Heart left ventricle (tissue), 13 donors: ENCODE measurements around the gene POMC.

Source experiments
- POLR2A ChIP-seq, 2 donors: fragments of 450-650 bp; IDR thresholded peaks; one replicate each; pipeline ENCODE4 v1.6.1; 2017; ENCODE audit warnings: antibody characterized with exemption in 2 of 2, mild to moderate bottlenecking in 2 of 2, moderate library complexity in 2 of 2
- TF ChIP-seq, protein P1 (sequence below), 12 donors: fragments of 200-600 bp; sonication (generic) in 4 of 12; IDR thresholded peaks; one replicate each; pipeline versions ENCODE4 v1.5.0 to v1.8.0; 2018 to 2022; ENCODE audit warnings: antibody characterized with exemption in 12 of 12, mild to moderate bottlenecking in 5 of 12
- donor health status: ischemic (EF 13 %, LVEDD 7.1; RV severe dilation, severe dysfunction).
- donor health status: DM: no; HTN: yes; CAD: no.
- donor health status: DM: no; HTN: no; CAD: no.
- donor health status: ischemic (EF 25% LVEDD 6.9; RV normal size, moderate dysfunction).
- donor health status: ischemic (EF 25% LVEDD 5.7; RV mildly dilated, moderate dysfunction).
- donor health status: ischemic (EF 35%, LVEDD 5.7; RV mildly dilated, moderate dysfunction).
- donor health status: nonischemic (EF 11% LVEDD 7.7; RV severe dilation, severe dysfunction).
- donor health status: DM: yes; HTN: yes; CAD: no.
- donor health status: PGD.
- donor health status: ischemic (EF 29% LVEDD 5.4; RV normal size, mild dysfunction).
- donor health status: nonischemic (EF 23%, LVEDD 6.1; RV moderate dilation, normal function).

DNA sequence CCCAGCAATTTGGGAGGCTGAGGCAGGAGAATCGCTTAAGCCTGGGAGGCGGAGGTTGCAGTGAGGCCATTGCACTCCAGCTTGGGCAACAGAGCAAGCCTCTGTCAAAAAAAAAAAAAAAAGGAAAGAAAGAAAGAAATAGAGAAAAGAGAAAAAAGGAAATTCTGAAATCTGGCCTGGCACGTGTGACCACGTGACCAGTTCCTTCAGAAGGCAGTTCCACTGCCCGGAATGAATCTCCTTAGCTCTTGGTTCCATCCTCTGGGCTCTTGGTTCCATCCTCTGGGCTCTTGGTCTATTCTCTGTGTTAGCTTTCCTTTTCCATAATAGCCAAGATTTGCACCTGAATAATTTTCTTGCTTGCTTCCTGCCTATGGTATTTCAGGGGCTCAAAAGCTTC is 5.3 kb upstream of the POMC start:
- no peak for TF ChIP-seq POLR2A (IDR thresholded peaks at IDR 0.05)
- TF ChIP-seq, protein P1, sequence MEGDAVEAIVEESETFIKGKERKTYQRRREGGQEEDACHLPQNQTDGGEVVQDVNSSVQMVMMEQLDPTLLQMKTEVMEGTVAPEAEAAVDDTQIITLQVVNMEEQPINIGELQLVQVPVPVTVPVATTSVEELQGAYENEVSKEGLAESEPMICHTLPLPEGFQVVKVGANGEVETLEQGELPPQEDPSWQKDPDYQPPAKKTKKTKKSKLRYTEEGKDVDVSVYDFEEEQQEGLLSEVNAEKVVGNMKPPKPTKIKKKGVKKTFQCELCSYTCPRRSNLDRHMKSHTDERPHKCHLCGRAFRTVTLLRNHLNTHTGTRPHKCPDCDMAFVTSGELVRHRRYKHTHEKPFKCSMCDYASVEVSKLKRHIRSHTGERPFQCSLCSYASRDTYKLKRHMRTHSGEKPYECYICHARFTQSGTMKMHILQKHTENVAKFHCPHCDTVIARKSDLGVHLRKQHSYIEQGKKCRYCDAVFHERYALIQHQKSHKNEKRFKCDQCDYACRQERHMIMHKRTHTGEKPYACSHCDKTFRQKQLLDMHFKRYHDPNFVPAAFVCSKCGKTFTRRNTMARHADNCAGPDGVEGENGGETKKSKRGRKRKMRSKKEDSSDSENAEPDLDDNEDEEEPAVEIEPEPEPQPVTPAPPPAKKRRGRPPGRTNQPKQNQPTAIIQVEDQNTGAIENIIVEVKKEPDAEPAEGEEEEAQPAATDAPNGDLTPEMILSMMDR (IDR thresholded peaks at IDR 0.05) = no peak
